Skeletal muscle satellite cell (primary cell): ENCODE measurements around the gene ZNF483.
"Not testable (repeated sequence)": the region's sequence is repeated elsewhere in the genome, so short reads cannot be mapped to it uniquely, and the experiment has no call there.

Experiments used
- H3K27me3 ChIP-seq: 2 replicates; pipeline ENCODE4 v1.7.0; 2013; ENCODE audit warnings: low read length; ENCODE audit not compliant: control insufficient read depth, insufficient read depth
- H3K36me3 ChIP-seq: 2 replicates; pipeline ENCODE4 v1.7.0; 2013; ENCODE audit warnings: mild to moderate bottlenecking, control low read depth, low read length; ENCODE audit not compliant: insufficient read depth
- H3K4me1 ChIP-seq: 2 replicates; pipeline ENCODE4 v1.7.0; 2013; ENCODE audit warnings: low read length; ENCODE audit not compliant: control insufficient read depth, insufficient read depth
- H3K4me2 ChIP-seq: 2 replicates; pipeline ENCODE4 v1.7.0; 2013; ENCODE audit warnings: mild to moderate bottlenecking, low read length
- H3K4me3 ChIP-seq: 2 replicates; pipeline ENCODE4 v1.7.0; 2013; ENCODE audit warnings: low read length
- H3K9ac ChIP-seq: 2 replicates; pipeline ENCODE4 v1.7.0; 2013; ENCODE audit warnings: mild to moderate bottlenecking, low read depth, low read length, moderate library complexity
- H3K9me3 ChIP-seq: replicated peaks from 2 replicates; pipeline ENCODE4 v1.7.0; 2013; ENCODE audit warnings: mild to moderate bottlenecking, control low read depth, low read length

ZNF483 gene

GRCh38 chr9:111501648-111502047 lies 23.3 kb upstream of the ZNF483 start:
- H3K9me3 ChIP-seq, result no peaks in the 10 kb centered on the region
- H3K9ac ChIP-seq, result no peak overlapping the region
- no peaks in the 10 kb centered on the region for H3K36me3 ChIP-seq
- H3K4me2 ChIP-seq, result no peak overlapping the region
- no peaks in the 10 kb centered on the region for H3K4me1 ChIP-seq
- no peak overlapping the region for H3K4me3 ChIP-seq
- H3K27me3 ChIP-seq, result peaks cover 8% of the 10 kb centered on the region

- Histone ChIP-seq H3K36me3 (no peaks in the 10 kb centered on the region), H3K27me3 (peaks cover 8% of the 10 kb centered on the region), H3K4me3 (no peak overlapping the region), H3K9me3 (no peaks in the 10 kb centered on the region), H3K4me1 (no peaks in the 10 kb centered on the region), H3K9ac (no peak overlapping the region), H3K4me2 (no peak overlapping the region)
These were observed 22.5 kb upstream of the ZNF483 start for GRCh38 chr9:111502506-111502905.

- H3K9me3 ChIP-seq, H3K4me3 ChIP-seq, H3K4me2 ChIP-seq, H3K4me1 ChIP-seq, H3K36me3 ChIP-seq, H3K9ac ChIP-seq: not testable (repeated sequence)
- peaks cover 11% of the 10 kb centered on the region for H3K27me3 ChIP-seq
These were observed 13.4 kb upstream of the ZNF483 start for GRCh38 chr9:111511581-111511980.

- Histone ChIP-seq H3K36me3 (no peaks in the 10 kb centered on the region), H3K4me3 (no peak overlapping the region), H3K4me2 (no peak overlapping the region), H3K27me3 (peaks cover 11% of the 10 kb centered on the region), H3K4me1 (no peaks in the 10 kb centered on the region), H3K9ac (no peak overlapping the region), H3K9me3 (no peaks in the 10 kb centered on the region)
These were observed 10.0 kb upstream of the ZNF483 start for GRCh38 chr9:111514967-111515366.

- Histone ChIP-seq H3K9me3 (no peaks in the 10 kb centered on the region), H3K9ac (no peak overlapping the region), H3K4me2 (no peak overlapping the region), H3K4me3 (no peak overlapping the region), H3K4me1 (no peaks in the 10 kb centered on the region), H3K36me3 (no peaks in the 10 kb centered on the region), H3K27me3 (peaks cover 11% of the 10 kb centered on the region)
These were observed 8.9 kb upstream of the ZNF483 start for GRCh38 chr9:111516061-111516465.

GRCh38 chr9:111524731-111525055 lies 286 bp upstream of the ZNF483 start:
- Histone ChIP-seq H3K4me1 (peaks cover 9% of the 10 kb centered on the region), H3K4me3 (peak overlapping the region; percentile 80), H3K36me3 (no peaks in the 10 kb centered on the region), H3K9me3 (no peaks in the 10 kb centered on the region), H3K4me2 (peak overlapping the region; percentile 83), H3K9ac (no peak overlapping the region), H3K27me3 (no peaks in the 10 kb centered on the region)

GRCh38 chr9:111527347-111527746 lies 2.4 kb downstream of the ZNF483 start:
- H3K27me3 ChIP-seq, result no peaks in the 10 kb centered on the region
- no peaks in the 10 kb centered on the region for H3K36me3 ChIP-seq
- no peak overlapping the region for H3K9ac ChIP-seq

GRCh38 chr9:111529787-111530186 lies 4.8 kb downstream of the ZNF483 start:
- H3K4me1 ChIP-seq, result peaks cover 8% of the 10 kb centered on the region
- no peaks in the 10 kb centered on the region for H3K9me3 ChIP-seq
- H3K4me2 ChIP-seq, result no peak overlapping the region
- H3K9ac ChIP-seq, result no peak overlapping the region
- H3K4me3 ChIP-seq, result no peak overlapping the region
- H3K27me3 ChIP-seq, result no peaks in the 10 kb centered on the region
- no peaks in the 10 kb centered on the region for H3K36me3 ChIP-seq

More at GRCh38 chr9:111527347-111527746, 2.4 kb downstream of the ZNF483 start:
- Histone ChIP-seq H3K4me2 (no peak overlapping the region), H3K9me3 (no peaks in the 10 kb centered on the region), H3K4me1 (peaks cover 9% of the 10 kb centered on the region), H3K4me3 (no peak overlapping the region)

- H3K36me3 ChIP-seq, result no peaks in the 10 kb centered on the region
- no peak overlapping the region for H3K9ac ChIP-seq
- no peak overlapping the region for H3K4me3 ChIP-seq
- no peak overlapping the region for H3K4me2 ChIP-seq
- no peaks in the 10 kb centered on the region for H3K4me1 ChIP-seq
- no peaks in the 10 kb centered on the region for H3K9me3 ChIP-seq
- no peaks in the 10 kb centered on the region for H3K27me3 ChIP-seq
These were observed 6.7 kb downstream of the ZNF483 start for GRCh38 chr9:111531716-111532115.

GRCh38 chr9:111533099-111533790 lies 8.3 kb downstream of the ZNF483 start:
- Histone ChIP-seq H3K4me2 (no peak overlapping the region), H3K4me1 (no peaks in the 10 kb centered on the region), H3K4me3 (no peak overlapping the region), H3K36me3 (no peaks in the 10 kb centered on the region), H3K9ac (no peak overlapping the region), H3K9me3 (no peaks in the 10 kb centered on the region), H3K27me3 (no peaks in the 10 kb centered on the region)

GRCh38 chr9:111542497-111543254 lies 17.7 kb downstream of the ZNF483 start:
- no peak overlapping the region for H3K9ac ChIP-seq
- no peak overlapping the region for H3K4me2 ChIP-seq
- H3K4me1 ChIP-seq, result no peaks in the 10 kb centered on the region
- H3K9me3 ChIP-seq, result peaks cover 55% of the 10 kb centered on the region
- H3K36me3 ChIP-seq, result no peaks in the 10 kb centered on the region
- no peaks in the 10 kb centered on the region for H3K27me3 ChIP-seq
- H3K4me3 ChIP-seq, result no peak overlapping the region

- H3K4me3 ChIP-seq, result no peak overlapping the region
- H3K4me2 ChIP-seq, result no peak overlapping the region
- no peaks in the 10 kb centered on the region for H3K27me3 ChIP-seq
- H3K9me3 ChIP-seq, result peaks cover 49% of the 10 kb centered on the region
- no peaks in the 10 kb centered on the region for H3K4me1 ChIP-seq
- no peak overlapping the region for H3K9ac ChIP-seq
- no peaks in the 10 kb centered on the region for H3K36me3 ChIP-seq
These were observed 23.6 kb downstream of the ZNF483 start for GRCh38 chr9:111548623-111549022.
